B cell (primary cell): ENCODE data around the gene HMGB2. TPM values are rescaled to one million over a fixed set of nuclear protein-coding genes. Genes with fewer than 3 reads are reported as not detected.

Experiments
- ATAC-seq: fragments of 200-7000 bp; cut with Tn5 transposase; one replicate; pipeline ENCODE4 v1.10.0; 2021; ENCODE audit warnings: low read depth, mild to moderate bottlenecking, moderate number of reproducible peaks, moderate library complexity
- CTCF ChIA-PET: fragments of 350-600 bp; sonication (Branson Sonifier 250); formaldehyde crosslinking; loops from one replicate; lab custom pipeline; 2021; ENCODE audit warnings: antibody characterized with exemption, inconsistent platforms; lab: Charles Lee
- POLR2A ChIA-PET: fragments of 350-600 bp; sonication (Branson Sonifier 250); formaldehyde crosslinking; loops from one replicate; lab custom pipeline; 2021; ENCODE audit warnings: antibody characterized with exemption; lab: Charles Lee
- DNase-seq: peaks from one replicate; pipeline ENCODE4 v3.0.0; 2013
- H2AFZ ChIP-seq: 2 replicates; pipeline ENCODE4 v1.6.1; 2012; ENCODE audit warnings: mild to moderate bottlenecking, low read depth, low read length; ENCODE audit not compliant: insufficient read depth, poor library complexity, severe bottlenecking
- H3K27ac ChIP-seq, 2 donors: 1 replicate in 1 of 2; 2 replicates in 1 of 2; pipeline ENCODE4 v1.5.1; 2012 to 2013; ENCODE audit warnings: low read length in 2 of 2, mild to moderate bottlenecking in 2 of 2, moderate library complexity in 1 of 2
- H3K27me3 ChIP-seq, 4 experiments: fragments of 200-600 bp in 1 of 4; sonication (generic) in 1 of 4; replicated peaks in 1 of 4; 1 replicate in 2 of 4; 2 replicates in 2 of 4; pipeline versions ENCODE4 v1.6.1 to v1.7.0; 2013 to 2016; ENCODE audit warnings: low read length in 3 of 4, mild to moderate bottlenecking in 2 of 4, mixed read lengths in 1 of 4, moderate library complexity in 1 of 4; ENCODE audit not compliant: insufficient read depth in 4 of 4, control insufficient read depth in 3 of 4; ENCODE audit errors: control extremely low read depth in 1 of 4
- H3K36me3 ChIP-seq, 2 experiments: replicated peaks in 1 of 2; 1 replicate in 1 of 2; 2 replicates in 1 of 2; pipeline versions ENCODE4 v1.6.1 to v1.7.1; 2013; ENCODE audit warnings: low read length in 1 of 2; ENCODE audit not compliant: insufficient read depth in 2 of 2, control insufficient read depth in 1 of 2; ENCODE audit errors: control extremely low read depth in 1 of 2, extremely low read depth in 1 of 2
- H3K4me1 ChIP-seq, 2 donors: fragments of 200-600 bp in 1 of 2; sonication (generic) in 1 of 2; 1 replicate in 1 of 2; 2 replicates in 1 of 2; pipeline versions ENCODE4 v1.5.1 to v1.6.1; 2013 to 2017; ENCODE audit warnings: low read length in 2 of 2; ENCODE audit not compliant: control insufficient read depth in 2 of 2, insufficient read depth in 2 of 2
- H3K4me2 ChIP-seq: replicated peaks from 2 replicates; pipeline ENCODE3; 2012; ENCODE audit warnings: mild to moderate bottlenecking, low read depth, low read length; ENCODE audit not compliant: poor library complexity, severe bottlenecking
- H3K4me3 ChIP-seq, 5 experiments: fragments of 200-600 bp in 1 of 5; sonication (generic) in 1 of 5; 1 replicate in 3 of 5; 2 replicates in 2 of 5; pipeline versions ENCODE4 v1.5.1 to v1.7.0; 2011 to 2016; ENCODE audit warnings: low read length in 4 of 5, mild to moderate bottlenecking in 4 of 5, low read depth in 2 of 5, control low read depth in 1 of 5, moderate library complexity in 1 of 5; ENCODE audit not compliant: insufficient read depth in 1 of 5; ENCODE audit errors: control extremely low read depth in 1 of 5, extremely low read depth in 1 of 5
- H3K79me2 ChIP-seq: fragments of 200-600 bp; sonication (generic); one replicate; pipeline ENCODE4 v1.6.0; 2016; ENCODE audit warnings: low read length; ENCODE audit not compliant: control insufficient read depth, insufficient read depth
- H3K9ac ChIP-seq: fragments of 200-600 bp; sonication (generic); 2 replicates; pipeline ENCODE4 v1.6.1; 2017; ENCODE audit warnings: mild to moderate bottlenecking, low read length, moderate library complexity
- H3K9me3 ChIP-seq, 3 donors: one replicate each; pipeline versions ENCODE4 v1.6.1 to v1.7.1; 2013; ENCODE audit warnings: low read length in 2 of 3; ENCODE audit not compliant: control insufficient read depth in 2 of 3, insufficient read depth in 1 of 3; ENCODE audit errors: control extremely low read depth in 1 of 3
- H4K20me1 ChIP-seq: 2 replicates; pipeline ENCODE4 v1.6.0; 2012; ENCODE audit warnings: mild to moderate bottlenecking, low read length; ENCODE audit not compliant: insufficient read depth, control insufficient read depth, poor library complexity, severe bottlenecking
- H3K27ac Mint-ChIP-seq: one replicate; pipeline ENCODE4 v1.8.0; 2021; ENCODE audit warnings: mixed read lengths
- H3K27me3 Mint-ChIP-seq: one replicate; pipeline ENCODE4 v1.8.0; 2021; ENCODE audit warnings: mixed read lengths
- H3K4me1 Mint-ChIP-seq: one replicate; pipeline ENCODE4 v1.8.0; 2021; ENCODE audit warnings: mixed read lengths
- H3K4me3 Mint-ChIP-seq: one replicate; pipeline ENCODE4 v1.8.0; 2021; ENCODE audit warnings: mixed read lengths
- H3K9me3 Mint-ChIP-seq: one replicate; pipeline ENCODE4 v1.8.0; 2022; ENCODE audit warnings: mixed read lengths; ENCODE audit not compliant: insufficient read depth
- CTCF ChIP-seq: fragments of 200-600 bp; IDR thresholded peaks from one replicate; pipeline ENCODE4 v1.8.0; 2022; ENCODE audit warnings: antibody characterized with exemption, mild to moderate bottlenecking
- EZH2 ChIP-seq: IDR thresholded peaks from 2 replicates; pipeline ENCODE4 v1.6.1; 2012; ENCODE audit warnings: borderline replicate concordance, low read depth, mild to moderate bottlenecking, moderate library complexity, low read length; ENCODE audit not compliant: insufficient read depth, poor library complexity, severe bottlenecking
- WGBS: methylation state at CpG from one replicate; pipeline ENCODE4 v1.1.5; 2013; ENCODE audit warnings: missing lambda C conversion rate; ENCODE audit not compliant: insufficient coverage; 5-methylcytosine and 5-hydroxymethylcytosine counted together
- intact Hi-C: fragments of 100-400 bp; cut with micrococcal nuclease; formaldehyde crosslinking; loops from one replicate; pipeline ENCODE4 v1.10.0; 2022
- polyA plus RNA-seq: library from polyadenylated mRNA; depleted of rRNA; stranded (reverse); fragments of >200 nt; gene quantifications from 2 replicates; pipeline ENCODE4 v1.2.3, GENCODE V29; 2012
- total RNA-seq, 2 donors: library from RNA; stranded (reverse); fragments of 120-200 nt in 1 of 2; gene quantifications; 1 replicate in 1 of 2; 2 replicates in 1 of 2; pipeline versions ENCODE4 v1.2.3 to v1.2.4, GENCODE V29; 2013 to 2022

HMGB2 gene
- total and polyA plus RNA-seq, 2 donors (not counting 1 experiment from before 2014, with no cell fraction given) = 44.1 to 82.5 TPM

GRCh38 chr4:173343832-173344397, 9.8 kb upstream of the HMGB2 start:
- Histone ChIP-seq H3K9me3 (no peaks in the 10 kb centered on the region), H3K4me2 (no peak overlapping the region), H3K27me3 (no peaks in the 10 kb centered on the region), H4K20me1 (no peaks in the 10 kb centered on the region), H3K27ac (no peak overlapping the region), H2AFZ (no peak overlapping the region), H3K4me3 (no peak overlapping the region), H3K9ac (no peak overlapping the region), H3K4me1 (peaks cover 0 to 4% of the 10 kb centered on the region in 2 donors), H3K79me2 (no peaks in the 10 kb centered on the region), H3K36me3 (no peaks in the 10 kb centered on the region)
- intact Hi-C loops = no loop called here
- 100% methylated on average over 1 of the region's 3 CpGs for WGBS
- Mint-ChIP-seq H3K4me3 (no peak overlapping the region), H3K9me3 (no peaks in the 10 kb centered on the region), H3K27me3 (no peaks in the 10 kb centered on the region), H3K27ac (no peak overlapping the region), H3K4me1 (peaks cover 6% of the 10 kb centered on the region)
- TF ChIP-seq CTCF = no peak
- no peak for TF ChIP-seq EZH2
- POLR2A ChIA-PET = no interaction called here
- ATAC-seq (no peak), DNase-seq (no peak)
- CTCF ChIA-PET = no interaction called here

GRCh38 chr4:173337463-173337862, 3.3 kb upstream of the HMGB2 start:
- POLR2A ChIA-PET = no interaction called here
- H3K4me2 ChIP-seq = no peak overlapping the region

More at GRCh38 chr4:173337463-173337862, 3.3 kb upstream of the HMGB2 start:
- no CpG with 5 or more reads among the region's 2 CpGs for WGBS
- H3K27me3 Mint-ChIP-seq = peaks cover 4% of the 10 kb centered on the region
- Histone ChIP-seq H3K79me2 (no peaks in the 10 kb centered on the region), H3K9ac (no peak overlapping the region), H3K36me3 (no peaks in the 10 kb centered on the region), H3K4me3 (no peak overlapping the region), H3K9me3 (no peaks in the 10 kb centered on the region), H3K4me1 (peaks cover 13% of the 10 kb centered on the region in 2 donors), H2AFZ (no peak overlapping the region), H4K20me1 (no peaks in the 10 kb centered on the region), H3K27me3 (no peaks in the 10 kb centered on the region), H3K27ac (no peak overlapping the region)
- no peaks in the 10 kb centered on the region for H3K9me3 Mint-ChIP-seq
- DNase-seq (no peak), ATAC-seq (no peak)
- no peak overlapping the region for H3K4me3 Mint-ChIP-seq
- intact Hi-C loops = no loop called here
- no peak overlapping the region for H3K27ac Mint-ChIP-seq
- TF ChIP-seq EZH2 = no peak
- no peak for TF ChIP-seq CTCF
- CTCF ChIA-PET = interaction anchor here (1.0 kb wide), 1 partner anchor 82 kb away, joined by 3 read pairs; no protein-coding TSS in a partner anchor
- peaks cover 22% of the 10 kb centered on the region for H3K4me1 Mint-ChIP-seq
